ENCODE measurements around the gene CYP27C1.

DNA sequence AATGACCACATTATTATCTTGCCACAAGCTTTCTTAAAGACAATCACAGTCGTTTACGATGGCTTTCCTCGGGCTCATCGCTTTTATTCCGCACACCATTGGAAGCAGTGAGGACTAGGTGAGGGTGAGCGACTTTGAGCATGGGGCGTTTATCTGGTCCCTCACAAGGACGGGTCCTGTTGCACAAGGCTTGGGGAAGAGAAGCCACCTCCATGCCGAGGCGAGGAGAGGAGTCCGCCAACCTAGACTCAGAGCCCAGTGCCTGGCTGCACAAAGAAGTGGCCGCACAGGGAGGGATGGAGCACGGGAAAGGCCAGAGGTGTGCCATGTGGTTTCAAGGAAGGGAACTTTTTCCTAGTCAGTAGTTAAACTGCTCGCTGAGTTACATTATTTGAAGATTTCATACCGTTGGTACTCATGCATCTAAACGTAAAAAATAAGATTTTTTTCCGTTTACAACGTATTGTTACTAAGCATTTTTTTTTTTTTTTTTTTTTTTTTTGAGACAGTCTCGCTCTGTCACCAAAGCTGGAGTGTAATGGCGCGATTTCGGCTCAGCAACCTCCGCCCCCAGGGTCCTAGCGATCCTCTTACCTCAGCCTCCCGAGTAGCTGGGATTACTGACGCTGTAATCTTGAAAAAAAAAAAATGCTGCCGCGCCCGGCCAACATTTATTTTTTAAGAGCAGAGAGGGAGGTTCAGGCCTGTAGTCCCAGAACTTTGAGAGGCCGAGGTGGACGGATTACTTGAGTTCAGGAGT, 849 bp upstream of the CYP27C1 start:
- TF ChIP-seq POLR2A (IDR thresholded peaks at IDR 0.05) = no peak
- TF ChIP-seq, protein P1, sequence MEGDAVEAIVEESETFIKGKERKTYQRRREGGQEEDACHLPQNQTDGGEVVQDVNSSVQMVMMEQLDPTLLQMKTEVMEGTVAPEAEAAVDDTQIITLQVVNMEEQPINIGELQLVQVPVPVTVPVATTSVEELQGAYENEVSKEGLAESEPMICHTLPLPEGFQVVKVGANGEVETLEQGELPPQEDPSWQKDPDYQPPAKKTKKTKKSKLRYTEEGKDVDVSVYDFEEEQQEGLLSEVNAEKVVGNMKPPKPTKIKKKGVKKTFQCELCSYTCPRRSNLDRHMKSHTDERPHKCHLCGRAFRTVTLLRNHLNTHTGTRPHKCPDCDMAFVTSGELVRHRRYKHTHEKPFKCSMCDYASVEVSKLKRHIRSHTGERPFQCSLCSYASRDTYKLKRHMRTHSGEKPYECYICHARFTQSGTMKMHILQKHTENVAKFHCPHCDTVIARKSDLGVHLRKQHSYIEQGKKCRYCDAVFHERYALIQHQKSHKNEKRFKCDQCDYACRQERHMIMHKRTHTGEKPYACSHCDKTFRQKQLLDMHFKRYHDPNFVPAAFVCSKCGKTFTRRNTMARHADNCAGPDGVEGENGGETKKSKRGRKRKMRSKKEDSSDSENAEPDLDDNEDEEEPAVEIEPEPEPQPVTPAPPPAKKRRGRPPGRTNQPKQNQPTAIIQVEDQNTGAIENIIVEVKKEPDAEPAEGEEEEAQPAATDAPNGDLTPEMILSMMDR (IDR thresholded peaks at IDR 0.05 in 4 of 5, conservative IDR thresholded peaks at IDR 0.05 in 1 of 5) = no peak
